Measurements from ENCODE around the gene MYZAP. TPM values are rescaled to one million over a fixed set of nuclear protein-coding genes. Genes with fewer than 3 reads are reported as not detected.

The MYZAP gene
- polyA plus RNA-seq, 2 of the 4 experiments (the other 2 are of a cell fraction): 1.2 to 2.4 TPM

GRCh38 chr15:57631386-57632110 is 39.8 kb downstream of the MYZAP start:
- no peak for TF ChIP-seq HOXB13 (CRISPR knock-in tag; IDR thresholded peaks at IDR 0.05; ENCODE audit: low read depth)
- no peak for TF ChIP-seq HDAC2 (IDR thresholded peaks at IDR 0.05)
- no peak for TF ChIP-seq ZC3H11A (IDR thresholded peaks at IDR 0.05)
- no peak for TF ChIP-seq ZNF302 (CRISPR knock-in tag; IDR thresholded peaks at IDR 0.05)
- TF ChIP-seq GATA3 (IDR thresholded peaks at IDR 0.05; ENCODE audit: borderline replicate concordance): no peak
- TF ChIP-seq CBX8 (IDR thresholded peaks at IDR 0.05): no peak
- TF ChIP-seq EHF (CRISPR knock-in tag; IDR thresholded peaks at IDR 0.05): no peak
- no peak for TF ChIP-seq NFE2L2 (conservative IDR thresholded peaks at IDR 0.05; ENCODE audit: low read length)
- no peak for TF ChIP-seq RAD21 (conservative IDR thresholded peaks at IDR 0.05 in 1 of 2, IDR thresholded peaks at IDR 0.05 in 1 of 2)
- TF ChIP-seq ZFP36 (IDR thresholded peaks at IDR 0.05; ENCODE audit: borderline replicate concordance, partially characterized antibody): no peak
- TF ChIP-seq SMC3 (IDR thresholded peaks at IDR 0.05): no peak
- no peak for TF ChIP-seq KDM1A (IDR thresholded peaks at IDR 0.05; ENCODE audit: low read depth)
- no peak for TF ChIP-seq CHD4 (IDR thresholded peaks at IDR 0.05; ENCODE audit: borderline replicate concordance)
- TF ChIP-seq HES2 (IDR thresholded peaks at IDR 0.05): no peak
- no peak for TF ChIP-seq NPAS2 (CRISPR knock-in tag; IDR thresholded peaks at IDR 0.05; ENCODE audit: borderline replicate concordance)
- no peak for TF ChIP-seq MAX (IDR thresholded peaks at IDR 0.05)
- TF ChIP-seq, protein P1, sequence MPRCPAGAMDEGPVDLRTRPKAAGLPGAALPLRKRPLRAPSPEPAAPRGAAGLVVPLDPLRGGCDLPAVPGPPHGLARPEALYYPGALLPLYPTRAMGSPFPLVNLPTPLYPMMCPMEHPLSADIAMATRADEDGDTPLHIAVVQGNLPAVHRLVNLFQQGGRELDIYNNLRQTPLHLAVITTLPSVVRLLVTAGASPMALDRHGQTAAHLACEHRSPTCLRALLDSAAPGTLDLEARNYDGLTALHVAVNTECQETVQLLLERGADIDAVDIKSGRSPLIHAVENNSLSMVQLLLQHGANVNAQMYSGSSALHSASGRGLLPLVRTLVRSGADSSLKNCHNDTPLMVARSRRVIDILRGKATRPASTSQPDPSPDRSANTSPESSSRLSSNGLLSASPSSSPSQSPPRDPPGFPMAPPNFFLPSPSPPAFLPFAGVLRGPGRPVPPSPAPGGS (IDR thresholded peaks at IDR 0.05): no peak
- no peak for TF ChIP-seq SREBF2 (IDR thresholded peaks at IDR 0.05)
- no peak for TF ChIP-seq NR3C1 (IDR thresholded peaks at IDR 0.05)

DNA sequence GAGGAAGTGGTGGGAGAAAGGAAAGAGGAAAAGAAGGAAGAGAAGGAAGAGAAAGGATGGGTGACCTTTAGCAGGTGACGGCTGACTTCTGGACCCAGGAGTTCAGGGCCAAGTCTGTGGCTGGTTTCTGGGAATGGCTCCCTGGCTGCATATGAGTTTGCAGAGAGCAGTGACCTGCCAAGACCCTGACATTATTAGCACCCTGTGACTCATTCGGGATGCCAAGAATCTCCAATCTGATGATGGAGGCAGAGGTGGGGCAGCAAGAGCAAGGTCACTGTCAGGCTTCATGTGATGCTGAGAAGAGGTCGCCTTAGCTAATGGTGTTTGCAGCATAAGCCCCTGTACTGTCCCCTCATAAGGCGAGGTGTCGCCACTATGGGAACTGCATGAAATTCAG is 42.6 kb downstream of the MYZAP start:
- TF ChIP-seq TFCP2L1 (CRISPR knock-in tag; IDR thresholded peaks at IDR 0.05) (no peak), RAD21 (conservative IDR thresholded peaks at IDR 0.05 in 1 of 2, IDR thresholded peaks at IDR 0.05 in 1 of 2) (no peak), RNF2 (IDR thresholded peaks at IDR 0.05; ENCODE audit: borderline replicate concordance, low read depth) (no peak), EHMT2 (IDR thresholded peaks at IDR 0.05; ENCODE audit: low read depth) (no peak), CHD2 (IDR thresholded peaks at IDR 0.05; ENCODE audit: low read length, partially characterized antibody) (no peak), ZSCAN20 (CRISPR knock-in tag; IDR thresholded peaks at IDR 0.05) (no peak), HOXB13 (CRISPR knock-in tag; IDR thresholded peaks at IDR 0.05; ENCODE audit: low read depth) (no peak)
- TF ChIP-seq, protein P1 (IDR thresholded peaks at IDR 0.05): no peak
- TF ChIP-seq, protein P2, sequence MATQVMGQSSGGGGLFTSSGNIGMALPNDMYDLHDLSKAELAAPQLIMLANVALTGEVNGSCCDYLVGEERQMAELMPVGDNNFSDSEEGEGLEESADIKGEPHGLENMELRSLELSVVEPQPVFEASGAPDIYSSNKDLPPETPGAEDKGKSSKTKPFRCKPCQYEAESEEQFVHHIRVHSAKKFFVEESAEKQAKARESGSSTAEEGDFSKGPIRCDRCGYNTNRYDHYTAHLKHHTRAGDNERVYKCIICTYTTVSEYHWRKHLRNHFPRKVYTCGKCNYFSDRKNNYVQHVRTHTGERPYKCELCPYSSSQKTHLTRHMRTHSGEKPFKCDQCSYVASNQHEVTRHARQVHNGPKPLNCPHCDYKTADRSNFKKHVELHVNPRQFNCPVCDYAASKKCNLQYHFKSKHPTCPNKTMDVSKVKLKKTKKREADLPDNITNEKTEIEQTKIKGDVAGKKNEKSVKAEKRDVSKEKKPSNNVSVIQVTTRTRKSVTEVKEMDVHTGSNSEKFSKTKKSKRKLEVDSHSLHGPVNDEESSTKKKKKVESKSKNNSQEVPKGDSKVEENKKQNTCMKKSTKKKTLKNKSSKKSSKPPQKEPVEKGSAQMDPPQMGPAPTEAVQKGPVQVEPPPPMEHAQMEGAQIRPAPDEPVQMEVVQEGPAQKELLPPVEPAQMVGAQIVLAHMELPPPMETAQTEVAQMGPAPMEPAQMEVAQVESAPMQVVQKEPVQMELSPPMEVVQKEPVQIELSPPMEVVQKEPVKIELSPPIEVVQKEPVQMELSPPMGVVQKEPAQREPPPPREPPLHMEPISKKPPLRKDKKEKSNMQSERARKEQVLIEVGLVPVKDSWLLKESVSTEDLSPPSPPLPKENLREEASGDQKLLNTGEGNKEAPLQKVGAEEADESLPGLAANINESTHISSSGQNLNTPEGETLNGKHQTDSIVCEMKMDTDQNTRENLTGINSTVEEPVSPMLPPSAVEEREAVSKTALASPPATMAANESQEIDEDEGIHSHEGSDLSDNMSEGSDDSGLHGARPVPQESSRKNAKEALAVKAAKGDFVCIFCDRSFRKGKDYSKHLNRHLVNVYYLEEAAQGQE (IDR thresholded peaks at IDR 0.05): no peak
- ATAC-seq (no peak), DNase-seq (ENCODE audit: low read depth in 1 of 2, low spot score in 1 of 2) (no peak), FAIRE-seq (no peak)
- CTCF ChIA-PET: interaction anchor here (0.8 to 3.0 kb wide), 7 partner anchors 9 to 226 kb away, joined by 3 to 14 read pairs (median 3); no protein-coding TSS in a partner anchor
- Histone ChIP-seq H3K27ac (no peak overlapping the region), H3K4me3 (no peak overlapping the region), H3K4me1 (no peaks in the 10 kb centered on the region), H3K9me3 (no peaks in the 10 kb centered on the region), H3K4me2 (no peak overlapping the region)
- POLR2A ChIA-PET: no interaction called here
- 76% methylated on average over 5 of the region's 5 CpGs for WGBS (ENCODE audit: missing lambda C conversion rate)

More at GRCh38 chr15:57631386-57632110, 39.8 kb downstream of the MYZAP start:
- WGBS (ENCODE audit: missing lambda C conversion rate): 76% methylated on average over 5 of the region's 5 CpGs
- Histone ChIP-seq H3K4me1 (no peaks in the 10 kb centered on the region), H3K4me2 (no peak overlapping the region), H3K9me3 (no peaks in the 10 kb centered on the region), H3K4me3 (no peak overlapping the region), H3K27ac (no peak overlapping the region)
- POLR2A ChIA-PET: no interaction called here
- no peak for ATAC-seq
- no peak for FAIRE-seq
- CTCF ChIA-PET: interaction anchor here (1.4 to 2.5 kb wide), 7 partner anchors 9 to 229 kb away, joined by 3 to 16 read pairs (median 5); no protein-coding TSS in a partner anchor
- DNase-seq (ENCODE audit: low read depth in 1 of 2, low spot score in 1 of 2): no peak
